Measurements from ENCODE around the gene HLCS. TPM values are rescaled to one million over a fixed set of nuclear protein-coding genes. Genes with fewer than 3 reads are reported as not detected.

Gene HLCS
- total and polyA plus RNA-seq, 2 experiments from 2014 or later = 10.6 to 30.4 TPM

DNA sequence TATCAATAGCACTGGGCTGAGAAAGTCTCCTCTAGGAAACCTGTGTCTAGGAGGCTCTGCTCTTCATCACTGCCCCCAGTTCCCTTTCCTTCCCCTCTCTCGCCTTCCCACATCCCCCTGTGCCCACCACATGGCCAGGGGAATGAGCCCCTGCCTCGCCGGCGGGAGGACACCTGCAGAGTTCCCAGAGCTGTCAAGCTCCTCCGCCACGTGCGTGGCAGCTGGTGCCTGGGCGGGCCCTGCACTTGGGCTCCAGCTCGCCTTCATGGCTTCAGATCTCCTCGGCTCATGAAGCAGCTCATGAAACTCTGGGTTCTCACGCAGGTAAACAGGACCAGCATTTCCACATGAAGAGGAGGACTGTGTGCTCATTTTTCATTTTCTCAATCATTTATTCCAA lies 204.8 kb downstream of the HLCS start:
- 91% methylated on average over 11 of the region's 11 CpGs for WGBS (ENCODE audit: low lambda C conversion rate, missing lambda C conversion rate)
- no peak for DNase-seq (ENCODE audit: low spot score)
- TF ChIP-seq, protein P1, sequence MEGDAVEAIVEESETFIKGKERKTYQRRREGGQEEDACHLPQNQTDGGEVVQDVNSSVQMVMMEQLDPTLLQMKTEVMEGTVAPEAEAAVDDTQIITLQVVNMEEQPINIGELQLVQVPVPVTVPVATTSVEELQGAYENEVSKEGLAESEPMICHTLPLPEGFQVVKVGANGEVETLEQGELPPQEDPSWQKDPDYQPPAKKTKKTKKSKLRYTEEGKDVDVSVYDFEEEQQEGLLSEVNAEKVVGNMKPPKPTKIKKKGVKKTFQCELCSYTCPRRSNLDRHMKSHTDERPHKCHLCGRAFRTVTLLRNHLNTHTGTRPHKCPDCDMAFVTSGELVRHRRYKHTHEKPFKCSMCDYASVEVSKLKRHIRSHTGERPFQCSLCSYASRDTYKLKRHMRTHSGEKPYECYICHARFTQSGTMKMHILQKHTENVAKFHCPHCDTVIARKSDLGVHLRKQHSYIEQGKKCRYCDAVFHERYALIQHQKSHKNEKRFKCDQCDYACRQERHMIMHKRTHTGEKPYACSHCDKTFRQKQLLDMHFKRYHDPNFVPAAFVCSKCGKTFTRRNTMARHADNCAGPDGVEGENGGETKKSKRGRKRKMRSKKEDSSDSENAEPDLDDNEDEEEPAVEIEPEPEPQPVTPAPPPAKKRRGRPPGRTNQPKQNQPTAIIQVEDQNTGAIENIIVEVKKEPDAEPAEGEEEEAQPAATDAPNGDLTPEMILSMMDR (IDR thresholded peaks at IDR 0.05; ENCODE audit: poor library complexity) = no peak
- no peak for TF ChIP-seq EZH2 (IDR thresholded peaks at IDR 0.05; ENCODE audit: borderline replicate concordance)
- TF ChIP-seq EZH2phosphoT487 (IDR thresholded peaks at IDR 0.05; ENCODE audit: low read depth, severe bottlenecking, unreplicated experiment) = no peak
- Histone ChIP-seq H3K9me3 (ENCODE audit: low read depth) (no peaks in the 10 kb centered on the region), H3K79me2 (no peaks in the 10 kb centered on the region), H2AFZ (no peak overlapping the region), H3K27ac (no peak overlapping the region), H3K36me3 (replicated peaks; ENCODE audit: insufficient read depth, low read depth) (no peaks in the 10 kb centered on the region), H3K4me1 (ENCODE audit: insufficient read depth) (no peaks in the 10 kb centered on the region), H3K4me2 (no peak overlapping the region), H3K4me3 (no peak overlapping the region), H3K9me2 (replicated peaks; ENCODE audit: insufficient read depth) (no peaks in the 10 kb centered on the region), H3K27me3 (no peaks in the 10 kb centered on the region), H4K20me1 (ENCODE audit: insufficient read depth, poor library complexity, severe bottlenecking) (no peaks in the 10 kb centered on the region)

DNA sequence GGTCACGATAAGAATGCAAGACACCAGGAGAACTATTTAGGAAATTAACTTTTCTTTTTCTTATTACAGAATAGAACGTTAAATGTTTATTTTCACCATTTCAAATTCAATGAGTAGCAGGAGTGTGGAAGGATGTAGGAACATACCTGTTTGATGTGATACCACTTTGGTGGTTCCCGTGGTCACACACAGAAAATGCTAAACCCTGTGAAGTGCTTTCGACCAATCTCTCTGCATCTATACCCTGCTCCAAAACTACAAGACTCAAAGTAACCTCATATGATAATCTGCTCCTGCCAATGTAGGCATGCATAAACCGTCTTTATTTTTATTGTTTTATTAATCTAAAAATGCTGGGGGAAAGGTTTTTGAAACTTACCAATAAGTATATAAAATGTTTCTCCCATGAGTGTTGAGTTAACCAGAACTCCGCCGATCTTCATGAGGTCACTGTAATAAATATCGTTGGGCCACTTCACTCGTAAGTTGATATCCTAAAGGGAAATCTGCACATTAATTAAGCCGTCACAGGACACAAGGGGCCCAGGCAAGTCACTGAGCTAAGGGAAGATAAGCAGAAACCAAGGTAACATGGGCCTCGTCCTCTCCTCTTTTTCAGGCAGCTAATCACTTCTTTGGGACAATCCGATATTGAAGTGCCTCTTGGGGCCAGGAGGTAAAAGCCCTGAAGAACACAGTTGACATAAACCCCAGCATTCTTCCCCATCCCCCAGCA lies 207.0 kb downstream of the HLCS start:
- Histone ChIP-seq H3K4me2 (no peak overlapping the region), H3K9me2 (replicated peaks; ENCODE audit: insufficient read depth) (no peaks in the 10 kb centered on the region), H3K4me3 (no peak overlapping the region), H4K20me1 (ENCODE audit: insufficient read depth, poor library complexity, severe bottlenecking) (no peaks in the 10 kb centered on the region), H3K27ac (no peak overlapping the region), H3K79me2 (no peaks in the 10 kb centered on the region), H2AFZ (no peak overlapping the region), H3K27me3 (no peaks in the 10 kb centered on the region), H3K36me3 (replicated peaks; ENCODE audit: insufficient read depth, low read depth) (no peaks in the 10 kb centered on the region), H3K4me1 (ENCODE audit: insufficient read depth) (no peaks in the 10 kb centered on the region), H3K9me3 (ENCODE audit: low read depth) (no peaks in the 10 kb centered on the region)
- 77% methylated on average over 12 of the region's 12 CpGs for WGBS (ENCODE audit: low lambda C conversion rate, missing lambda C conversion rate)
- TF ChIP-seq EZH2 (IDR thresholded peaks at IDR 0.05; ENCODE audit: borderline replicate concordance) = no peak
- TF ChIP-seq, protein P1 (IDR thresholded peaks at IDR 0.05; ENCODE audit: poor library complexity) = no peak
- no peak for DNase-seq (ENCODE audit: low spot score)

DNA sequence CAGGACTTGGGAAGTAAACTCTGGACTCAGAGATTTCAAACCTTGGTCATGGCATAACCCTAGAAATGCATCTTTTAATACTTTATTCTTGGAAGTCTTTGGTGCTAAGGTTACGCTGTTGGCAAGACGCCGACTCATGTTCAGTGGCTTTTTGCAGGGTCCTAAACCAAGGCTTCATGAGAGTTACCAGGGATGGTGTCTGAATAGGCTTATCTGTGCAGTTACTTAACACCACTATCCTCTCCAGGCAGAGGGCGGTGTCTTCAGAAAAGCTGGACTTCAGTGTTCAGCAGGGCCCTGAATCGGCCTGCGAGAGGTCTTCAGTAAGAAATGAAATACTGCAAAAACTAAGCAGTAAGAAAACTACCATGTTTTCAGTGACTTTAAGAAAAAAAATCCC lies 209.3 kb downstream of the HLCS start:
- 72% methylated on average over 6 of the region's 6 CpGs for WGBS (ENCODE audit: low lambda C conversion rate, missing lambda C conversion rate)
- TF ChIP-seq EZH2 (IDR thresholded peaks at IDR 0.05; ENCODE audit: borderline replicate concordance) = no peak
- no peak for TF ChIP-seq EZH2phosphoT487 (IDR thresholded peaks at IDR 0.05; ENCODE audit: low read depth, severe bottlenecking, unreplicated experiment)
- TF ChIP-seq, protein P1 (IDR thresholded peaks at IDR 0.05; ENCODE audit: poor library complexity) = peak; percentile 14
- no peak overlapping the region for H3K4me3 ChIP-seq
- no peaks in the 10 kb centered on the region for H3K27me3 ChIP-seq
- DNase-seq (ENCODE audit: low spot score) = peak; percentile 23
- H3K9me3 ChIP-seq (ENCODE audit: low read depth) = no peaks in the 10 kb centered on the region
- H4K20me1 ChIP-seq (ENCODE audit: insufficient read depth, poor library complexity, severe bottlenecking) = no peaks in the 10 kb centered on the region
- H3K36me3 ChIP-seq (replicated peaks; ENCODE audit: insufficient read depth, low read depth) = no peaks in the 10 kb centered on the region
- no peaks in the 10 kb centered on the region for H3K79me2 ChIP-seq
- no peaks in the 10 kb centered on the region for H3K9me2 ChIP-seq (replicated peaks; ENCODE audit: insufficient read depth)
- no peaks in the 10 kb centered on the region for H3K4me1 ChIP-seq (ENCODE audit: insufficient read depth)
- H3K27ac ChIP-seq = peak overlapping the region; percentile 36
- no peak overlapping the region for H2AFZ ChIP-seq
- no peak overlapping the region for H3K4me2 ChIP-seq
